ENCODE results near the gene IGF2BP2.
A peak's percentile ranks its signal among the peaks of the same experiment; 100 is the strongest.
"Not testable (repeated sequence)": the region's sequence is repeated elsewhere in the genome, so short reads cannot be mapped to it uniquely, and the experiment has no call there.

IGF2BP2 gene

DNA sequence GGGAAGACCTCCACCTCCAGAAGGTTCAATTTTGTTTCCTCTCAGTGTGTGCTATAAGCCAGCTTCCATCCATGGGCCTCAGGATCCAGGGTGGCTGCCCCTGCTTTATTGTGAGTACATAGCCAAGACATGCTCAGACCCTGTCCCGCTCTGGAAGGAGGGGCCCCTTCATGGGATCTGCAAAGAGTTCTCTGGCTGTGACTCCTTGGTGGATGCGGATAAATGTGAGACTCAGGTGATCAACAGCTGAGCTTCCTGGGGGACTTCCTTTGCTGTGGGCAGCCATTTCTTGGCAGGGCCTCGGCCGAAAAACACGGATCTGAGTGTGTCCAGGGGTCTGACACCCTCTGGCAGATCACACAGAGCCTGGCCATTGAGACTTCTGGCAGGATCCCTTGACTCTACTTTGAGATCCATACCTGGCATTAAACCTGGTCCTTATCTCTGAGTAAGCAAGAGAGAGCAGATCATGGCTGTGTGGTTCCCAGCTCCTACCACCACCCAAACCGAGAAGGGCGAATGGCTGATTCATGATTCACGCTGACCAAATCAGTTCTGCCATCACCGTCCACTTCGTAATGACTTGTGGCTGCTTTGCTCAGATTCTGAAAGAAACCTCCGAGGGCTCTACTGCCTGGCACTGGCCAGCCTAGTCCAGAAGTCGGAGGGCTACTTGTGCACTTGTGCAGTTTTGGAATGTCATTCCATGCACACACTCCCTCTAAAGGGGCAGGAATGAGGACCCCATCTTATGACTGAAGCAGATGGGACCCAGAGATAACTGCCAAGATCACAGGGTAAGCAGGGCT lies 170.7 kb downstream of the IGF2BP2 start:
- peaks cover 8% of the 10 kb centered on the region for H3K4me1 Mint-ChIP-seq
- H3K36me3 Mint-ChIP-seq = no peaks in the 10 kb centered on the region
- no peak overlapping the region for H3K27ac Mint-ChIP-seq
- H3K9me3 Mint-ChIP-seq = no peaks in the 10 kb centered on the region
- no peak overlapping the region for H3K4me3 Mint-ChIP-seq
- DNase-seq (ENCODE audit: low spot score in 2 of 2) = no peak
- ATAC-seq = peak; percentile 6

DNA sequence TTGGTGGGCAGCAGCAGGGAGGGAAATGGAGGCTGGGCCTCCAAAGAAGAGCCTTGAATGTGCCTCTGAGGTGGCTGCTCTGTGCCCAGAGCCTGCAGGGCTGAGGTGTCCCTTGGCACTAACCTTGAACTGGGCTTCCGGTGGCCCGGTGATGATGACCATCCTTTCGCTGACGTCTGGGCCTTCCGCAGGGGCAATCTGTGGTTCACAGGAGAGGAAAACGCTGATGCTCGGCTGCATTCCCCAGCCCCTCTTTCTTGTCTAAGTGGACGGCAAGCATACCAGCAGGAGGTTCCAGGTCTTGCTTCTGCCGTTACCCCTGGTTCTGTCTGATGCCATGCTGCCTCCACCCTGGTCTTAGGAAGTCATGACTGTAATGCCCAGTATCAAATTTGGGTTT lies 172.9 kb downstream of the IGF2BP2 start:
- Mint-ChIP-seq H3K4me1 (no peaks in the 10 kb centered on the region), H3K27ac (no peak overlapping the region), H3K36me3 (no peaks in the 10 kb centered on the region), H3K9me3 (no peaks in the 10 kb centered on the region), H3K4me3 (no peak overlapping the region)
- DNase-seq (ENCODE audit: low spot score in 2 of 2) (no peak), ATAC-seq (no peak)

DNA sequence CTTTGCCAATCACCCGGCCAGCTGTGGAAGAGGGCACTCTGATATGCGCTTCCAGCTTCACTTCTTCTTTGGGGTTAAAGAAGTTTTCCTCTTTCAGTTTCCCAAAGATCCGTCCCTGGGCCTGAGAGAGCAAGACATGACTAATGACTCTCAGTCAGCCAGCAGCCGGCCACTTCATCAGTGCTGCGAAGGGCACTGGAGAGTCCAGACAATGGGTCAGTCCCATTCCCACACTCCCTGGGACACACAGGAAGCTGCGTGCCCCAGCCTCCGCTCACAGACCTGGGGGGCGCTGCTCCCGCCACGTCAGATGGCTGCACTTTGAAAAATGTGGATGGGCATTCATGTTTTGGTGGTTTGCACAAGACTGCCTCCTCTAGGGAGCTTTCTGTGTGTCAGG lies 175.4 kb downstream of the IGF2BP2 start:
- H3K36me3 Mint-ChIP-seq = no peaks in the 10 kb centered on the region
- no peaks in the 10 kb centered on the region for H3K9me3 Mint-ChIP-seq
- DNase-seq (ENCODE audit: low spot score in 2 of 2) (no peak), ATAC-seq (no peak)
- no peak overlapping the region for H3K27ac Mint-ChIP-seq
- H3K4me1 Mint-ChIP-seq = no peaks in the 10 kb centered on the region
- no peak overlapping the region for H3K4me3 Mint-ChIP-seq

DNA sequence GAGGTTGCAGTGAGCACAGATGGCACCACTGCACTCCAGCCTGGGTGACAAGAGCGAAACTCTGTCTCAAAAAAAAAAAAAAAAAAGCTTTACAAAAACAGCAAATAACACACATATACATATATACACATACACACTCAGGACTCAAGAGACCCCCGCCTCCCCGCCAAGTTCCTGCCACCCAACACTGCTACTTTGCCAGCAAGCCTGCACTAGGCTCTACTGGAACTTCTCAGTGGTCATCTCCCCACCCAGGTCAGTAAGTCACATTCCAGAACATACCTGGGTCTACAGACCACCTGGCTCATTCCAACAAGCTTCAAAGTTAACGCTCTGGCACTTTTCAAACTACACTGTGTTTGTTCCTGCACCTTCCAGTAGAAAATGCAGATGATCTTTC lies 176.4 kb downstream of the IGF2BP2 start:
- DNase-seq (ENCODE audit: low spot score in 2 of 2) (no peak), ATAC-seq (no peak)
- no peak overlapping the region for H3K27ac Mint-ChIP-seq

DNA sequence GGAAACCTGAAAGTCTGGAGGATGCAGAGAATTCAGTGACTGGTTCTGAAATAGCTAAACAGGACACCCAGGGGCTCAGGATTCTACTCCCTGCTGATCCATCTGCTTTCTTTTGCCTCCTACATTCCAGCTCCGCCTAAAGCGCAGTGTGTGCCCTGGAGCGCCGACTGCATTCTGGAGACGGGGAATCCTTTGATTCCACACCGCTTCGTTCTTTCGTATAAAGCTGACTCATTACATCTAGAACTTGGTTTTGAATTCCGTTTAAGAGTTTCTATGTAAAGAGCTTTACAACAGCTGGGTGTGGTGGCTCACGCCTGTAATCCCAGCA lies 177.0 kb downstream of the IGF2BP2 start:
- H3K4me3 Mint-ChIP-seq = no peak overlapping the region
- no peaks in the 10 kb centered on the region for H3K9me3 Mint-ChIP-seq
- H3K27ac Mint-ChIP-seq = no peak overlapping the region
- no peaks in the 10 kb centered on the region for H3K4me1 Mint-ChIP-seq
- no peaks in the 10 kb centered on the region for H3K36me3 Mint-ChIP-seq
- DNase-seq (ENCODE audit: low spot score in 2 of 2) = no peak
- ATAC-seq = no peak

More for the DNA sequence above, 176.4 kb downstream of the IGF2BP2 start:
- no peaks in the 10 kb centered on the region for H3K4me1 Mint-ChIP-seq
- no peaks in the 10 kb centered on the region for H3K36me3 Mint-ChIP-seq
- no peak overlapping the region for H3K4me3 Mint-ChIP-seq
- no peaks in the 10 kb centered on the region for H3K9me3 Mint-ChIP-seq

DNA sequence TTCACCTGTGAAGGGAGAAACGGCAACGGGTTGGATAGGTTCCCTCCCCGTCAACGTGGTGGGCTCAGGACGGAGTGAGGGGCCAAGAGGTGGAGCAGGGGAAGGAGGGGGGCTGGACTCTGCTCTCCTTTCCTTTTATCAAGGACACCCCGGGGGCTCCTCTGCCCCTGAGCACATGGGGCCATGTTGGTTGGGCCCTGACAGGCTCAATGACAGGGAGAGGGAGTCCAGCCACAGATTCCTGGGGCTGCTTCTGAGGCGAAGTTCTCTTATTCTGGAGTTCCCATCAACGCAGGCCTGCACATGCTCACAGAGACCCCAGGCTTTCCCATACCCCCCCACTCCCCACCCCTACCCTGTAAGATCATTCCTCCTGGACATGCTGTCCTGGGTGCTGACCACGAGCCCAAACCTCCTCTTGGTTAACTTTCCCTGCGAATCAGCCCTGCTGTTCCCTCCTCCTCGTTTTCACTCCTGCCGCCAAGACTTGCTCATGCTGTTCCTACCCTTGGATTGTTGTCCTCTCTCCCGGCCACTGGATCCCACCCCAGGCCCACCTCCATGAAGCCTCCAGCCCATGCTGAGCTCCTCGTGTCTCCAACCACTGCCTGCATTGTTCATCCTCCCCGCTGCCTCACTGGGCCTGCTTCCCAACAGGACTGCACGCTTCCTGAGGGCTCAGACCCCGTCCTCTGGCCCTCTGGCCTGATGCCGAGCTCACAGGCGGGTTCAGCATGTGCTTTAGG lies 177.5 kb downstream of the IGF2BP2 start:
- DNase-seq (ENCODE audit: low spot score in 2 of 2) (no peak), ATAC-seq (no peak)
- Mint-ChIP-seq H3K4me3 (no peak overlapping the region), H3K9me3 (no peaks in the 10 kb centered on the region), H3K4me1 (no peaks in the 10 kb centered on the region), H3K36me3 (no peaks in the 10 kb centered on the region), H3K27ac (no peak overlapping the region)

DNA sequence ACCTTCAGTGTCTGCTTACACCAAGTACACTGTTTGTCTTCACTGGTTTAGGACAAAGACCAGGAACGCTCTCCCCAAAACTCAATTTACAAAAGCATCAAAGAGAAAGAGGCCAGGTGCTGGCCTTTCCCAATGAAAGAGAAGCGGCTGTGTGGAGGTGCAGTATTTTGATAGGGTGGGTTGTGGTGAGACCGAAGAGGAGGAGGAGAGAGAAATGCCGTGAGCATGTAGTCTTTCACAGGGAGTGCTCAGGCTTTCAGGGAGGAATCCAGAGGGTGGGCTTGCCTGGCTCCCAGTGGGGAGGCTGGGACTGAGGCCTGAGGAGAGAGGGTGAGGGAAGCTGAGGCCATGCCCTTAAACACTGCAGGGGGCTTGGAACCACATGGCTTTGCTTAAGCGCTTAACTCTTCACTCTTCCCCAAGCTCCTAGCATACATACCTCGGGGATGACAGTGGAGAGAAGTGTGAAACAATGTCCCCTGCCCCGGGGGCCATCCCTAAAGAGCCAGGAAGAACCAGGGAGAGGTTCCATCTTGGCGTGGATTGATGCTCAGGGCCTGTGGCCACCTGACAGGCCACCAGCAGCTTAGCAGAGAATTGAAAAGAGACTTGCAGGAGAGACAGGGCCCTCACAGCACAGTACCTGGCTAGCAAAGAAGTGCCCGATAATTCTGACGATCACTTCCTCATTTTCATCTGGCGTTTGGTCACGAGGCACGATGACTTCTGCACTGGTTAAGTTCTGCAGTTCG lies 178.3 kb downstream of the IGF2BP2 start:
- Mint-ChIP-seq H3K9me3 (no peaks in the 10 kb centered on the region), H3K4me3 (no peak overlapping the region), H3K4me1 (no peaks in the 10 kb centered on the region), H3K27ac (no peak overlapping the region), H3K36me3 (no peaks in the 10 kb centered on the region)
- ATAC-seq = no peak
- DNase-seq (ENCODE audit: low spot score in 2 of 2) = no peak

DNA sequence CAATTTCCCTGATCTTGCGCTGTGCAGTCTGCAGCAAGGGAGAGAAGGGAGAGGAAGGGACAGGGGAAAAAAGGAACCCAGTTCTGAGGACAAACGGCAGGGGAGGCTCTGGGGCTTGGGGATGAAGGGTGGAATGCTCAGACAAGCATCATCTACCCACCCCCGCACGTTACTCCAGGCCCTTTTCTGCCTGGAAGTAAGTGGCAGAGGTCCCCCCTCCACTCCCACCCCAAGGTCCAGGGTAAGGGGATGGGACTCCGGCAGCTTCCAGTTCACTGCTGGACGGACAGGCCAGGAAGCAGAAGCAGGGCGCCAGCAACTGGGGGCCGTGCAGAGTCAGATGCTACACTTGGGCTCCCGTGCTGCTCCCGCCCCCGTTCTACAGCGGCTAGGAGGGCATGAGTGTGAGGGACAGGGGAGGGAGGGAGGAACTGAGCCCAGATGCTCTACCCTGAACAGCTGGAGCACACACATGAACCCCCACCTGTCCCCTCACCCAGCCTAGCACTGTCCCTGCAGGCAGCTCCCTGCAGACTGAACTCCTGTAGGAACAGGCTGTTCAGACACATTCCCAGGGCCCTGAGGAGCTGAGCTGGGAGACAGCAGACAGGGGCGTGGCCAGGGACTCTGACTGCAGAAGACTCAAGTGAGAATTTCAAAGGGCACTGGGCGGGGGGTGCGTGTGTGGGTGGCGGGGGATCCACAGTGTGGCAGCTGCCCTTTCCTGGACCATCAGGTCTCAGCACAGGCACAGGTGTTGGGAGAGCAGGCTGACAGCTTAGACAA lies 179.1 kb downstream of the IGF2BP2 start:
- Mint-ChIP-seq H3K4me1 (no peaks in the 10 kb centered on the region), H3K36me3 (no peaks in the 10 kb centered on the region), H3K27ac (no peak overlapping the region), H3K9me3 (no peaks in the 10 kb centered on the region), H3K4me3 (no peak overlapping the region)
- ATAC-seq (peak; percentile 35), DNase-seq (ENCODE audit: low spot score in 2 of 2) (no peak)

DNA sequence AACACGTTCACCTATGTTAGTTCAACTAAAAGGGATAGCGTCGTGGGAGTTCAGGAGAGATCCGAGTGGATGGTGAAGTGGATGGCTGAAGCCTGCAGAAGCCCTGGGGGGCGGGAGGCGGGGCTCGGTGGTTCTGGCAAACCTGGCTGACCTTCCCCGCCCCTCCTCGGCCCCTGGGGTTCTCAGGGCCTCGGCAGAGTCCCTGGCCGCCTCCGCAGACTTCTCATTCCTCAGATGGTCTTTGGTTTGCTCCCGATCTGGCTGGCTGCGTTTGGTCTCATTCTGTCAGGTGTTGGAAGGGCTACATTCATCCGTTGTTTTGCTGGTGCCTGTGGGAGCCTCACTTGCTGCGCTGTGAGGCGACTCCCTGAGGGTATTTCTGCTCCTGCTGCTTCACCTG lies 179.7 kb downstream of the IGF2BP2 start:
- H3K4me3 Mint-ChIP-seq; H3K36me3 Mint-ChIP-seq; ATAC-seq; H3K4me1 Mint-ChIP-seq; H3K27ac Mint-ChIP-seq; H3K9me3 Mint-ChIP-seq; DNase-seq (ENCODE audit: low spot score in 2 of 2): not testable (repeated sequence)

DNA sequence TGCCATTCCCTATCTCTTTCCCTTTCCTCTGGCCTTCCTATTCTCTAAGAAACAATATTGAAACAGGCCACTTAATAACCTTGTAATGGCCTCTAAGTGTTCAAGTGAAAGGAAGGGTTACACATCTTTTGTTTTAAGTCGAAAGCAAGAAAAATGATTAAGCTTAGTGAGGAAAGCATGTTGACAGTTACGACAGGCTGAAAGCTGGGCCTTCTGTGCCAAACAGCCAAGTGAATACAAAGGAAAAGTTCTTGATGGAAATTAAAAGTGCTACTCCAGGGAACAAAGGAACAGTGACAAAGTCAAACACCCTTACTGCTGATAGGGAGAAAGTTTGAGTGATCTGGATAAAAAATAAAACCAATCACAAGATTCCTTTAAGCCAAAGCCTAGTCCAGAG lies 184.5 kb downstream of the IGF2BP2 start:
- no peak for DNase-seq (ENCODE audit: low spot score in 2 of 2)
- Mint-ChIP-seq H3K36me3 (no peaks in the 10 kb centered on the region), H3K4me3 (no peak overlapping the region), H3K27ac (no peak overlapping the region), H3K4me1 (no peaks in the 10 kb centered on the region), H3K9me3 (no peaks in the 10 kb centered on the region)
- ATAC-seq = no peak

DNA sequence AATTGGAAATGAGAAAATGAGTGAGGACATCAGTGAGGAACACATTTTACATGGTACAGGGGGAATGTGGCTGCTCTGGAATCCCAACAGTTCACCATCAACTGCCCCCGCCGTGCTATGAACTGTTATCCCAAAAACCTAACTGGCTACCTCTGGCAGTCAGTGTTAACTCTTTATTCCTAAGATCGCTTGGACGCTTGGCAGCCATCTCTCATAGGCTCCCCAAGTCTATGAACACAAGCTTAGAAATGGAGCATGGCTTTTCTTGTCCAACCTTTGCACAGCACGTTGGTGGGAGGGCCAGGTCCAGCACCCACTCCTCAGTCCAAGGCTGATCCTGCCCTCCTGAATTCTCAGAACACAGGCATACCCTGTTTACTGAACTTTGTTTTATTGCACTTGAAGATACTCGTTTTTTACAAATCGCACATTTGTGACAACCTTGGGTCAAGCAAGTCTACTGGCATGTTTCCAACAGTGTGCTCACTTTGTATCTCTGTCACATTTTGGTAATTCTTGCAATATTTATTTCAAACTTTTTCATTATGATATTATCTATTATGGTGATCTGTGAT lies 185.1 kb downstream of the IGF2BP2 start:
- ATAC-seq = no peak
- Mint-ChIP-seq H3K9me3 (no peaks in the 10 kb centered on the region), H3K4me1 (no peaks in the 10 kb centered on the region), H3K36me3 (no peaks in the 10 kb centered on the region), H3K27ac (no peak overlapping the region), H3K4me3 (no peak overlapping the region)
- DNase-seq (ENCODE audit: low spot score in 2 of 2) = no peak

DNA sequence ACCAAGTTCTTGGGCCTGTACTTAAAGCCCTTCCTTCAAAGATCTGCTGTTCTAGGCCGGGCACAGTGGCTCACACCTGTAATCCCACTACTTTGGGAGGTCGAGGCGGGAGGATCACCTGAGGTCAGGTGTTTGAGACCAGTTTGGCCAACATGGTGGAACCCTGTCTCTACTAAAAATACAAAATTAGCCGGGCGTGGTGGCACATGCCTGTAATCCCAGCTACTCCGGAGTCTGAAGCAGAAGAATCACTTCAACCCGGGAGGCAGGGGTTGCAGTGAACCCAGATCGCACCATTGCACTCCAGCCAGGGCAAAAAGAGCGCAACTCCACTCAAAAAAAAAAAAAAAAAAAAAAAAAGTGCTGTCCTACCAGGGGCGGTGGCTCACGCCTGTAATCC lies 186.2 kb downstream of the IGF2BP2 start:
- not testable (repeated sequence) for H3K4me3 Mint-ChIP-seq

DNA sequence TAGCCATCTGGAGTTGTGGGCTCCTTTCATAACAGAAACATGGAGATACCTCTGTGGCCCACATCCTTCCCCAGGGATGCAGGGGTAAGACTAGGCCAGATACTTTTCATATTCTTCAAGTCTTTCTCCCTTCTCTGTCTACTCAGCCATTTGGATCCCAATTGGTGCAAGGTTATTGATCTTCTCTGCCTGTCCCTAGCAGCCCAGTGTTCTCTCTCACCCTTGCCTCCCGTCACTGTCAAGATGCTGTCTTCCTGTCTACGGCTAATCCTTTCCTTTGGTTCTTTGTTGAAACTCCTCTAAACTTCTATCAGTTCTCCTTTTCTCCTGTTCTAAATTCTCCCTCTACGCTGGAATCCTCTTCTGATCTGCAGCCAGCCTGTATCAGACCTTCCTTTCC lies 187.5 kb downstream of the IGF2BP2 start:
- H3K4me1 Mint-ChIP-seq = no peaks in the 10 kb centered on the region
- H3K36me3 Mint-ChIP-seq = peaks cover 3% of the 10 kb centered on the region
- no peak overlapping the region for H3K27ac Mint-ChIP-seq
- no peak for ATAC-seq
- no peak overlapping the region for H3K4me3 Mint-ChIP-seq
- H3K9me3 Mint-ChIP-seq = no peaks in the 10 kb centered on the region
- DNase-seq (ENCODE audit: low spot score in 2 of 2) = no peak

More for the DNA sequence above, 186.2 kb downstream of the IGF2BP2 start:
- not testable (repeated sequence) for H3K9me3 Mint-ChIP-seq; ATAC-seq; H3K4me1 Mint-ChIP-seq; H3K27ac Mint-ChIP-seq; H3K36me3 Mint-ChIP-seq; DNase-seq (ENCODE audit: low spot score in 2 of 2)

DNA sequence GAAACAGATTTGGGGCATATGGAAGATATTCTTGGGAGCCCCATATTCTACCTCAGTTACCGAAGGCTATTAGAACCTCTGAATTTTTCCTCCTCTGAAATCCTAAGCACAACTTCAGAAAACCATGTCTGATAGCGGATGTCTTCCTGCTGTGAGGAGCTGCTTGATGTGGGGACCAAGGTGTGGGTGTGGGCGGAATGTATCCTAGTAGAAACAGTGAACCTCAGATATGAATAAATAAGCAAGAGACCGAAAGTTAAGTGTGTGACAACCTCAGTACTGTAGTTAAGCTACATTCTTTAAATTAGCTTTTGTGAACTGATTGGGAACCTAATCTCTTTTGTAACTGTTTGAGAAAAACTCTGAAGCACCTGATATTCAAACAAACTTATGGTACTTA lies 191.8 kb downstream of the IGF2BP2 start:
- no peak for DNase-seq (ENCODE audit: low spot score in 2 of 2)
- no peak for ATAC-seq
- Mint-ChIP-seq H3K9me3 (no peaks in the 10 kb centered on the region), H3K36me3 (peaks cover 30% of the 10 kb centered on the region), H3K4me3 (no peak overlapping the region), H3K4me1 (no peaks in the 10 kb centered on the region), H3K27ac (no peak overlapping the region)

Data from stimulated activated effector memory CD8-positive, alpha-beta T cell treated with anti-CD3 and anti-CD28 coated beads, Interleukin-12 subunit alpha, Interleukin-12 subunit beta, amount 100 ng/mL, for 72 hours (primary cell).